ENCODE measurements around the gene OSBPL10. TPM values are rescaled to one million over a fixed set of nuclear protein-coding genes. Genes with fewer than 3 reads are reported as not detected.

OSBPL10 gene
- total and polyA plus RNA-seq, 2 of the 8 experiments (the other 6 are each of a cell fraction or from before 2014, with no cell fraction given) = 26.2 to 86.7 TPM

DNA sequence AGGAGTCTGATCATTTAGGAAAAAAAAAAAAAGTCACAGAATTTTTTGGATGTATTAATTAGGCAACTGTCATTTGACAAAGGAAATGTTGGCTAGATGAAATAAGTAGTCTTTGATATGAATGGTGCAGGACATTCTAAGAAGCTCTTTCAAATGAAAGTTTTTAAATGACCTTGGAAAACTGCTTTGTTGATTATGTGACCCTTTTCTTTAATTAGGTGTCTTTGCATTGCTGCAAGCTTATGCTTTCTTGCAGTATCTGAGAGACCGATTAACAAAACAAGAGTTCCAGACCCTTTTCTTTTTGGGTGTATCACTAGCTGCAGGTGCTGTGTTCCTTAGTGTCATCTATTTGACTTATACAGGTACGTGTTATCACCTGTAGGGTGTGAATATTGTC lies 364.4 kb downstream of the OSBPL10 start (continued):
- TF ChIP-seq, protein P1, sequence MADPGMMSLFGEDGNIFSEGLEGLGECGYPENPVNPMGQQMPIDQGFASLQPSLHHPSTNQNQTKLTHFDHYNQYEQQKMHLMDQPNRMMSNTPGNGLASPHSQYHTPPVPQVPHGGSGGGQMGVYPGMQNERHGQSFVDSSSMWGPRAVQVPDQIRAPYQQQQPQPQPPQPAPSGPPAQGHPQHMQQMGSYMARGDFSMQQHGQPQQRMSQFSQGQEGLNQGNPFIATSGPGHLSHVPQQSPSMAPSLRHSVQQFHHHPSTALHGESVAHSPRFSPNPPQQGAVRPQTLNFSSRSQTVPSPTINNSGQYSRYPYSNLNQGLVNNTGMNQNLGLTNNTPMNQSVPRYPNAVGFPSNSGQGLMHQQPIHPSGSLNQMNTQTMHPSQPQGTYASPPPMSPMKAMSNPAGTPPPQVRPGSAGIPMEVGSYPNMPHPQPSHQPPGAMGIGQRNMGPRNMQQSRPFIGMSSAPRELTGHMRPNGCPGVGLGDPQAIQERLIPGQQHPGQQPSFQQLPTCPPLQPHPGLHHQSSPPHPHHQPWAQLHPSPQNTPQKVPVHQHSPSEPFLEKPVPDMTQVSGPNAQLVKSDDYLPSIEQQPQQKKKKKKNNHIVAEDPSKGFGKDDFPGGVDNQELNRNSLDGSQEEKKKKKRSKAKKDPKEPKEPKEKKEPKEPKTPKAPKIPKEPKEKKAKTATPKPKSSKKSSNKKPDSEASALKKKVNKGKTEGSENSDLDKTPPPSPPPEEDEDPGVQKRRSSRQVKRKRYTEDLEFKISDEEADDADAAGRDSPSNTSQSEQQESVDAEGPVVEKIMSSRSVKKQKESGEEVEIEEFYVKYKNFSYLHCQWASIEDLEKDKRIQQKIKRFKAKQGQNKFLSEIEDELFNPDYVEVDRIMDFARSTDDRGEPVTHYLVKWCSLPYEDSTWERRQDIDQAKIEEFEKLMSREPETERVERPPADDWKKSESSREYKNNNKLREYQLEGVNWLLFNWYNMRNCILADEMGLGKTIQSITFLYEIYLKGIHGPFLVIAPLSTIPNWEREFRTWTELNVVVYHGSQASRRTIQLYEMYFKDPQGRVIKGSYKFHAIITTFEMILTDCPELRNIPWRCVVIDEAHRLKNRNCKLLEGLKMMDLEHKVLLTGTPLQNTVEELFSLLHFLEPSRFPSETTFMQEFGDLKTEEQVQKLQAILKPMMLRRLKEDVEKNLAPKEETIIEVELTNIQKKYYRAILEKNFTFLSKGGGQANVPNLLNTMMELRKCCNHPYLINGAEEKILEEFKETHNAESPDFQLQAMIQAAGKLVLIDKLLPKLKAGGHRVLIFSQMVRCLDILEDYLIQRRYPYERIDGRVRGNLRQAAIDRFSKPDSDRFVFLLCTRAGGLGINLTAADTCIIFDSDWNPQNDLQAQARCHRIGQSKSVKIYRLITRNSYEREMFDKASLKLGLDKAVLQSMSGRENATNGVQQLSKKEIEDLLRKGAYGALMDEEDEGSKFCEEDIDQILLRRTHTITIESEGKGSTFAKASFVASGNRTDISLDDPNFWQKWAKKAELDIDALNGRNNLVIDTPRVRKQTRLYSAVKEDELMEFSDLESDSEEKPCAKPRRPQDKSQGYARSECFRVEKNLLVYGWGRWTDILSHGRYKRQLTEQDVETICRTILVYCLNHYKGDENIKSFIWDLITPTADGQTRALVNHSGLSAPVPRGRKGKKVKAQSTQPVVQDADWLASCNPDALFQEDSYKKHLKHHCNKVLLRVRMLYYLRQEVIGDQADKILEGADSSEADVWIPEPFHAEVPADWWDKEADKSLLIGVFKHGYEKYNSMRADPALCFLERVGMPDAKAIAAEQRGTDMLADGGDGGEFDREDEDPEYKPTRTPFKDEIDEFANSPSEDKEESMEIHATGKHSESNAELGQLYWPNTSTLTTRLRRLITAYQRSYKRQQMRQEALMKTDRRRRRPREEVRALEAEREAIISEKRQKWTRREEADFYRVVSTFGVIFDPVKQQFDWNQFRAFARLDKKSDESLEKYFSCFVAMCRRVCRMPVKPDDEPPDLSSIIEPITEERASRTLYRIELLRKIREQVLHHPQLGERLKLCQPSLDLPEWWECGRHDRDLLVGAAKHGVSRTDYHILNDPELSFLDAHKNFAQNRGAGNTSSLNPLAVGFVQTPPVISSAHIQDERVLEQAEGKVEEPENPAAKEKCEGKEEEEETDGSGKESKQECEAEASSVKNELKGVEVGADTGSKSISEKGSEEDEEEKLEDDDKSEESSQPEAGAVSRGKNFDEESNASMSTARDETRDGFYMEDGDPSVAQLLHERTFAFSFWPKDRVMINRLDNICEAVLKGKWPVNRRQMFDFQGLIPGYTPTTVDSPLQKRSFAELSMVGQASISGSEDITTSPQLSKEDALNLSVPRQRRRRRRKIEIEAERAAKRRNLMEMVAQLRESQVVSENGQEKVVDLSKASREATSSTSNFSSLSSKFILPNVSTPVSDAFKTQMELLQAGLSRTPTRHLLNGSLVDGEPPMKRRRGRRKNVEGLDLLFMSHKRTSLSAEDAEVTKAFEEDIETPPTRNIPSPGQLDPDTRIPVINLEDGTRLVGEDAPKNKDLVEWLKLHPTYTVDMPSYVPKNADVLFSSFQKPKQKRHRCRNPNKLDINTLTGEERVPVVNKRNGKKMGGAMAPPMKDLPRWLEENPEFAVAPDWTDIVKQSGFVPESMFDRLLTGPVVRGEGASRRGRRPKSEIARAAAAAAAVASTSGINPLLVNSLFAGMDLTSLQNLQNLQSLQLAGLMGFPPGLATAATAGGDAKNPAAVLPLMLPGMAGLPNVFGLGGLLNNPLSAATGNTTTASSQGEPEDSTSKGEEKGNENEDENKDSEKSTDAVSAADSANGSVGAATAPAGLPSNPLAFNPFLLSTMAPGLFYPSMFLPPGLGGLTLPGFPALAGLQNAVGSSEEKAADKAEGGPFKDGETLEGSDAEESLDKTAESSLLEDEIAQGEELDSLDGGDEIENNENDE (IDR thresholded peaks at IDR 0.05; ENCODE audit: insufficient replicate concordance, low read length) = no peak
- TF ChIP-seq, protein P2, sequence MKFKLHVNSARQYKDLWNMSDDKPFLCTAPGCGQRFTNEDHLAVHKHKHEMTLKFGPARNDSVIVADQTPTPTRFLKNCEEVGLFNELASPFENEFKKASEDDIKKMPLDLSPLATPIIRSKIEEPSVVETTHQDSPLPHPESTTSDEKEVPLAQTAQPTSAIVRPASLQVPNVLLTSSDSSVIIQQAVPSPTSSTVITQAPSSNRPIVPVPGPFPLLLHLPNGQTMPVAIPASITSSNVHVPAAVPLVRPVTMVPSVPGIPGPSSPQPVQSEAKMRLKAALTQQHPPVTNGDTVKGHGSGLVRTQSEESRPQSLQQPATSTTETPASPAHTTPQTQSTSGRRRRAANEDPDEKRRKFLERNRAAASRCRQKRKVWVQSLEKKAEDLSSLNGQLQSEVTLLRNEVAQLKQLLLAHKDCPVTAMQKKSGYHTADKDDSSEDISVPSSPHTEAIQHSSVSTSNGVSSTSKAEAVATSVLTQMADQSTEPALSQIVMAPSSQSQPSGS (IDR thresholded peaks at IDR 0.05; ENCODE audit: low read length) = no peak
- TF ChIP-seq MAFK (IDR thresholded peaks at IDR 0.05; ENCODE audit: low read depth, low read length) (no peak), SIN3A (conservative IDR thresholded peaks at IDR 0.05 in 1 of 2, IDR thresholded peaks at IDR 0.05 in 1 of 2; ENCODE audit: low read depth in 1 of 2, low read length in 2 of 2) (no peak), SP4 (IDR thresholded peaks at IDR 0.05; ENCODE audit: low read length) (no peak), CTBP2 (IDR thresholded peaks at IDR 0.05; ENCODE audit: borderline replicate concordance, insufficient read depth, insufficient read length, low read length) (no peak)
